MM.1S (cell line): ENCODE data around the gene LEAP2.

ENCODE experiments used
- EZH2 ChIP-seq: fragments of 300-600 bp; sonication (generic); optimal IDR thresholded peaks from 2 replicates; pipeline ENCODE3; 2017; ENCODE audit warnings: low read depth, mild to moderate bottlenecking, antibody characterized with exemption, low read length, mixed read lengths
- TF ChIP-seq, protein P1 (sequence below): fragments of 300-600 bp; sonication (generic); IDR thresholded peaks from 2 replicates; pipeline ENCODE4 v1.5.1; 2016; ENCODE audit warnings: antibody characterized with exemption, low read length, mixed read lengths

DNA sequence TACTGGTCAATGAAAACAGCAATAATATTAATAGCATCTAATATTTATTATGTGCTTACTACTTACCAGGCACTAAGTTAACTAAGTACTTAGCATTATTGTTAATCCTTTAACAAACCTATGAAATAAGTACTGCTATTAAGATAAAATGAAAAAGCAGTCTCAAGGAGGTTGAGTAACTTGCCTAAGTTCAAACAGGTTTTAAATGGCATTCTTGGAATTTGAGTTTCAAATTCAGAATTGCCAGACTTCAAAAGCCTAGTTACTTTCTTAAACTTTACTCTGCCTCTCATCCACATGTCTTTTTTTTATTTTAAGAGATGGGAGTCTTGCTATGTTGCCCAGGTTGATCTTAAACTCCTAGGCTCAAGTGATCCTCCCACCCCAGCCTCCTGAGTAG, 16.0 kb downstream of the LEAP2 start:
- TF ChIP-seq, protein P1, sequence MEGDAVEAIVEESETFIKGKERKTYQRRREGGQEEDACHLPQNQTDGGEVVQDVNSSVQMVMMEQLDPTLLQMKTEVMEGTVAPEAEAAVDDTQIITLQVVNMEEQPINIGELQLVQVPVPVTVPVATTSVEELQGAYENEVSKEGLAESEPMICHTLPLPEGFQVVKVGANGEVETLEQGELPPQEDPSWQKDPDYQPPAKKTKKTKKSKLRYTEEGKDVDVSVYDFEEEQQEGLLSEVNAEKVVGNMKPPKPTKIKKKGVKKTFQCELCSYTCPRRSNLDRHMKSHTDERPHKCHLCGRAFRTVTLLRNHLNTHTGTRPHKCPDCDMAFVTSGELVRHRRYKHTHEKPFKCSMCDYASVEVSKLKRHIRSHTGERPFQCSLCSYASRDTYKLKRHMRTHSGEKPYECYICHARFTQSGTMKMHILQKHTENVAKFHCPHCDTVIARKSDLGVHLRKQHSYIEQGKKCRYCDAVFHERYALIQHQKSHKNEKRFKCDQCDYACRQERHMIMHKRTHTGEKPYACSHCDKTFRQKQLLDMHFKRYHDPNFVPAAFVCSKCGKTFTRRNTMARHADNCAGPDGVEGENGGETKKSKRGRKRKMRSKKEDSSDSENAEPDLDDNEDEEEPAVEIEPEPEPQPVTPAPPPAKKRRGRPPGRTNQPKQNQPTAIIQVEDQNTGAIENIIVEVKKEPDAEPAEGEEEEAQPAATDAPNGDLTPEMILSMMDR = no peak
- no peak for TF ChIP-seq EZH2
